Liver (tissue), 9 donors: ENCODE data around the gene ID4. TPM values are rescaled to one million over a fixed set of nuclear protein-coding genes. Genes with fewer than 3 reads are reported as not detected.
A peak's percentile ranks its signal among the peaks of the same experiment; 100 is the strongest.

ENCODE experiments used
- DNase-seq: peaks from one replicate; pipeline ENCODE4 v3.0.0-alpha.2; 2017; ENCODE audit warnings: low spot score
- H3K27ac ChIP-seq, 2 donors: one replicate each; pipeline ENCODE4 v1.7.0; 2013; ENCODE audit warnings: inconsistent platforms in 2 of 2, low read length in 2 of 2, control low read depth in 1 of 2, low read depth in 1 of 2, mild to moderate bottlenecking in 1 of 2
- H3K27me3 ChIP-seq, 4 donors: one replicate each; pipeline versions ENCODE4 v1.6.1 to v1.7.0; 2013; ENCODE audit warnings: low read length in 3 of 4, inconsistent platforms in 1 of 4, mild to moderate bottlenecking in 1 of 4, moderate library complexity in 1 of 4; ENCODE audit not compliant: control insufficient read depth in 4 of 4, insufficient read depth in 4 of 4
- H3K36me3 ChIP-seq, 4 donors: one replicate each; pipeline versions ENCODE4 v1.6.1 to v1.7.0; 2013; ENCODE audit warnings: low read length in 3 of 4, mild to moderate bottlenecking in 3 of 4, low read depth in 1 of 4, moderate library complexity in 1 of 4; ENCODE audit not compliant: control insufficient read depth in 4 of 4, insufficient read depth in 3 of 4
- H3K4me1 ChIP-seq, 4 donors: one replicate each; pipeline versions ENCODE4 v1.6.1 to v1.7.0; 2013; ENCODE audit warnings: low read length in 3 of 4, mild to moderate bottlenecking in 3 of 4, moderate library complexity in 1 of 4; ENCODE audit not compliant: control insufficient read depth in 4 of 4, insufficient read depth in 4 of 4
- H3K4me3 ChIP-seq, 3 donors: one replicate each; pipeline versions ENCODE4 v1.6.1 to v1.7.0; 2013; ENCODE audit warnings: low read length in 3 of 3, control low read depth in 1 of 3, low read depth in 1 of 3, mild to moderate bottlenecking in 1 of 3
- H3K9ac ChIP-seq, 2 donors: one replicate each; pipeline ENCODE4 v1.7.0; 2013; ENCODE audit warnings: low read length in 2 of 2, mild to moderate bottlenecking in 2 of 2, moderate library complexity in 2 of 2, control low read depth in 1 of 2, low read depth in 1 of 2
- H3K9me3 ChIP-seq, 4 donors: one replicate each; pipeline versions ENCODE4 v1.6.1 to v1.7.0; 2013; ENCODE audit warnings: low read length in 3 of 4; ENCODE audit not compliant: control insufficient read depth in 4 of 4
- EGR1 ChIP-seq, 2 donors: IDR thresholded peaks; 2 replicates each; pipeline ENCODE4 v1.6.1; 2016 to 2018; ENCODE audit warnings: antibody characterized with exemption in 2 of 2, low read depth in 2 of 2
- FOXA2 ChIP-seq: IDR thresholded peaks from 2 replicates; pipeline ENCODE4 v1.6.1; 2016; ENCODE audit warnings: antibody characterized with exemption
- GABPA ChIP-seq, 2 donors: IDR thresholded peaks in 1 of 2; conservative IDR thresholded peaks in 1 of 2; 2 replicates each; pipeline ENCODE4 v1.6.1; 2016; ENCODE audit warnings: antibody characterized with exemption in 2 of 2, mild to moderate bottlenecking in 1 of 2, moderate library complexity in 1 of 2
- HNF4A ChIP-seq, 2 donors: conservative IDR thresholded peaks; 2 replicates each; pipeline ENCODE4 v1.6.1; 2016; ENCODE audit warnings: antibody characterized with exemption in 2 of 2, mild to moderate bottlenecking in 2 of 2
- HNF4G ChIP-seq: IDR thresholded peaks from 2 replicates; pipeline ENCODE4 v1.6.1; 2016; ENCODE audit warnings: antibody characterized with exemption
- JUND ChIP-seq, 2 donors: IDR thresholded peaks; 2 replicates each; pipeline ENCODE4 v1.6.1; 2016; ENCODE audit warnings: antibody characterized with exemption in 2 of 2
- NR2F2 ChIP-seq: IDR thresholded peaks from 2 replicates; pipeline ENCODE4 v1.6.1; 2016; ENCODE audit warnings: antibody characterized with exemption
- RAD21 ChIP-seq, 2 donors: IDR thresholded peaks; 2 replicates each; pipeline ENCODE4 v1.6.1; 2016; ENCODE audit warnings: antibody characterized with exemption in 2 of 2, mild to moderate bottlenecking in 2 of 2
- RXRA ChIP-seq, 2 donors: IDR thresholded peaks; 2 replicates each; pipeline ENCODE4 v1.6.1; 2017 to 2018; ENCODE audit warnings: antibody characterized with exemption in 2 of 2, mild to moderate bottlenecking in 1 of 2
- SP1 ChIP-seq: IDR thresholded peaks from 2 replicates; pipeline ENCODE4 v1.6.1; 2018; ENCODE audit warnings: antibody characterized with exemption, mild to moderate bottlenecking
- TAF1 ChIP-seq: conservative IDR thresholded peaks from 2 replicates; pipeline ENCODE4 v1.6.1; 2016; ENCODE audit warnings: antibody characterized with exemption, mild to moderate bottlenecking
- YY1 ChIP-seq: IDR thresholded peaks from 2 replicates; pipeline ENCODE4 v1.6.1; 2016; ENCODE audit warnings: antibody characterized with exemption, mild to moderate bottlenecking
- WGBS: extraction: QIAGEN DNeasy Blood & Tissue Kit; methylation state at CpG from one replicate; pipeline ENCODE4 v1.1.7; 2013; 5-methylcytosine and 5-hydroxymethylcytosine counted together
- polyA plus RNA-seq, 2 donors: library from polyadenylated mRNA; stranded (reverse) in 1 of 2; unstranded in 1 of 2; fragments of 200-250 nt in 1 of 2; fragments of >200 nt in 1 of 2; fragmentation: Nextera tagmentation in 1 of 2; extraction: Ambion mirVana in 1 of 2; gene quantifications; one replicate each; pipeline versions ENCODE4 v1.2.1 to v1.2.3, GENCODE V29; 2013 to 2015
- total RNA-seq, 2 donors: library from RNA; depleted of rRNA; stranded (reverse); fragments of >200 nt; gene quantifications; one replicate each; pipeline ENCODE4 v1.2.3, GENCODE V29; 2014
- TF ChIP-seq, protein P1 (sequence below): IDR thresholded peaks from 2 replicates; pipeline ENCODE4 v1.6.1; 2016; ENCODE audit warnings: antibody characterized with exemption, mild to moderate bottlenecking
- TF ChIP-seq, protein P2 (sequence below): IDR thresholded peaks from 2 replicates; pipeline ENCODE4 v1.6.1; 2016; ENCODE audit warnings: antibody characterized with exemption
- TF ChIP-seq, protein P3 (sequence below): IDR thresholded peaks from 2 replicates; pipeline ENCODE4 v1.6.1; 2016; ENCODE audit warnings: antibody characterized with exemption
- TF ChIP-seq, protein P4 (sequence below): IDR thresholded peaks from 2 replicates; pipeline ENCODE4 v1.6.1; 2016; ENCODE audit warnings: antibody characterized with exemption
- donor health status: healthy.
- donor health status: healthy.
- donor health status: healthy.
- donor health status: healthy.
- donor health status: healthy.

Gene ID4
- total and polyA plus RNA-seq, 4 donors: 0.38 to 3.7 (median 1.2) TPM

DNA sequence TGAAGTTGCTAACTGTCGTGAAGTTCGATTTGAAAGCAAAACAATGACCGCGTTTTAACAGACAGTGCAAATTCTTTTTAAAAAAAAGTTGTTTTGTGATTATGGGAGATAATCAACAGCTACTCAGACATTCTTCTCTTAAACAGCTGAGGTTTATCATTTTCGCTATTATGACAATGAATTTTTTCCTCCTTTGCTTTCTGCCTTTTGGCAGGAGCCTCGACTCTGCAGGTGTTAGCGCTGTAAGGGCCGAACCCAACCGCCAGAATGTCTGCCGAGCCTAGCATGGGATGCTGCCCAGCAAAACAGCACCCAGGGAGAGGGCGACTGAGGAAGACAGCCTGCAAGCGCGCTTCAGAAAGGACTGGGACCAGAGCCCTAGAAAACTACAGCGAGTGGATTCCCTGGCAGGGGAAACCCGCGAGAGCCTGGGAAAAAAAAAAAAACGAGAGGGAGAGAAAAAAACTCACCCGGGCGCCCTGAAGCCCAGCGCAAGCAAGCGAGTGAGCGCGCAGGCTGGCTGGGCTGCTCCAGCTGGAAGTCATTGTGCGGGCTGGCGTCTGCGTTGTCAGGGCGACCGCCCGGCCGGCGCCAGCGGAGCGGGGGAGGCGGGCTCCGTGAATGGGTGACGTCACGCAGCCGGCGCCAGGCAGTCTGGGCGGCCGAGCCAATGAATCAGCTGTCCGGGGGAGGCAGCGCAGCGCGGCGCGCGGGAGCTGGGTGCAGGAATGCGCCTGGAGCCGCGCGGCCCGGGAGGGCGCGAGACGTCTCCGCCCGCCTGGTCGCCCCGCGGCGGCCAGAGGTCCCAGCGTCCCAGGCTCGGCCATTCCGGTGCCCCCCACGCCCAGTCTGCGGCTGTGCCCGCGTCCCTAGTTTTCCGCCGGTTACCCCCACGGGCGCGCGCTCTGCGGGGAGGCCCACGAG is 32.7 kb upstream of the ID4 start:
- DNase-seq: peak; percentile 83
- no peaks in the 10 kb centered on the region for H3K9me3 ChIP-seq
- peaks cover 0 to 2% (median 0%) of the 10 kb centered on the region in 4 donors for H3K27me3 ChIP-seq
- no peaks in the 10 kb centered on the region for H3K36me3 ChIP-seq
- H3K4me1 ChIP-seq: peaks cover 0 to 11% (median 7%) of the 10 kb centered on the region in 4 donors
- H3K27ac ChIP-seq: peak overlapping the region; percentile 90 to 92
- peak overlapping the region; percentile 78 to 80 for H3K9ac ChIP-seq
- TF ChIP-seq JUND (IDR thresholded peaks at IDR 0.05) (no peak), TAF1 (peak; percentile 40), SP1 (peak; percentile 31), RAD21 (IDR thresholded peaks at IDR 0.05) (peak in 1 of 2 donors; percentile 20), NR2F2 (no peak), EGR1 (IDR thresholded peaks at IDR 0.05; ENCODE audit: low read depth in 2 of 2) (peak in 1 of 2 donors; percentile 71), YY1 (peak; percentile 47)
- TF ChIP-seq, protein P1, sequence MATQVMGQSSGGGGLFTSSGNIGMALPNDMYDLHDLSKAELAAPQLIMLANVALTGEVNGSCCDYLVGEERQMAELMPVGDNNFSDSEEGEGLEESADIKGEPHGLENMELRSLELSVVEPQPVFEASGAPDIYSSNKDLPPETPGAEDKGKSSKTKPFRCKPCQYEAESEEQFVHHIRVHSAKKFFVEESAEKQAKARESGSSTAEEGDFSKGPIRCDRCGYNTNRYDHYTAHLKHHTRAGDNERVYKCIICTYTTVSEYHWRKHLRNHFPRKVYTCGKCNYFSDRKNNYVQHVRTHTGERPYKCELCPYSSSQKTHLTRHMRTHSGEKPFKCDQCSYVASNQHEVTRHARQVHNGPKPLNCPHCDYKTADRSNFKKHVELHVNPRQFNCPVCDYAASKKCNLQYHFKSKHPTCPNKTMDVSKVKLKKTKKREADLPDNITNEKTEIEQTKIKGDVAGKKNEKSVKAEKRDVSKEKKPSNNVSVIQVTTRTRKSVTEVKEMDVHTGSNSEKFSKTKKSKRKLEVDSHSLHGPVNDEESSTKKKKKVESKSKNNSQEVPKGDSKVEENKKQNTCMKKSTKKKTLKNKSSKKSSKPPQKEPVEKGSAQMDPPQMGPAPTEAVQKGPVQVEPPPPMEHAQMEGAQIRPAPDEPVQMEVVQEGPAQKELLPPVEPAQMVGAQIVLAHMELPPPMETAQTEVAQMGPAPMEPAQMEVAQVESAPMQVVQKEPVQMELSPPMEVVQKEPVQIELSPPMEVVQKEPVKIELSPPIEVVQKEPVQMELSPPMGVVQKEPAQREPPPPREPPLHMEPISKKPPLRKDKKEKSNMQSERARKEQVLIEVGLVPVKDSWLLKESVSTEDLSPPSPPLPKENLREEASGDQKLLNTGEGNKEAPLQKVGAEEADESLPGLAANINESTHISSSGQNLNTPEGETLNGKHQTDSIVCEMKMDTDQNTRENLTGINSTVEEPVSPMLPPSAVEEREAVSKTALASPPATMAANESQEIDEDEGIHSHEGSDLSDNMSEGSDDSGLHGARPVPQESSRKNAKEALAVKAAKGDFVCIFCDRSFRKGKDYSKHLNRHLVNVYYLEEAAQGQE: peak; percentile 51
- TF ChIP-seq, protein P2, sequence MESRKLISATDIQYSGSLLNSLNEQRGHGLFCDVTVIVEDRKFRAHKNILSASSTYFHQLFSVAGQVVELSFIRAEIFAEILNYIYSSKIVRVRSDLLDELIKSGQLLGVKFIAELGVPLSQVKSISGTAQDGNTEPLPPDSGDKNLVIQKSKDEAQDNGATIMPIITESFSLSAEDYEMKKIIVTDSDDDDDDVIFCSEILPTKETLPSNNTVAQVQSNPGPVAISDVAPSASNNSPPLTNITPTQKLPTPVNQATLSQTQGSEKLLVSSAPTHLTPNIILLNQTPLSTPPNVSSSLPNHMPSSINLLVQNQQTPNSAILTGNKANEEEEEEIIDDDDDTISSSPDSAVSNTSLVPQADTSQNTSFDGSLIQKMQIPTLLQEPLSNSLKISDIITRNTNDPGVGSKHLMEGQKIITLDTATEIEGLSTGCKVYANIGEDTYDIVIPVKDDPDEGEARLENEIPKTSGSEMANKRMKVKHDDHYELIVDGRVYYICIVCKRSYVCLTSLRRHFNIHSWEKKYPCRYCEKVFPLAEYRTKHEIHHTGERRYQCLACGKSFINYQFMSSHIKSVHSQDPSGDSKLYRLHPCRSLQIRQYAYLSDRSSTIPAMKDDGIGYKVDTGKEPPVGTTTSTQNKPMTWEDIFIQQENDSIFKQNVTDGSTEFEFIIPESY: peak; percentile 96
- WGBS: 1% methylated on average over 77 of the region's 77 CpGs
- H3K4me3 ChIP-seq: peak overlapping the region; percentile 11 to 75 (median 63)

DNA sequence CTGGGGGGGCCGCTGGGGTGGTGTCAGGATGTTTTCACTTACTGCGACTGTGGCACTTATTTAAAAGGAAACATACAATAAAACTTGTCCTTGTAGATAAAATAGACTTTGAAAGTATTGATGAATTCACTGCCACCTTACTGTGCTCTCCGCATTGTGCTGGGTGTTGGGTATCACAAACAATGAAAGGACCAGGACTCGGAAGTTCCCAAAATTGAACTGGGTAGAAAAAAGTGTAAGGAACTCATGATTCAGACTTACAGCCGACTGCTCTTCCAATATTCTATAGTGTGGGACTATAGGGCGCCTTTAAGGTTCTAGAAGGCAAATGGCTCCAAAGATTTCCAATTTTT is 32.1 kb upstream of the ID4 start:
- H3K9me3 ChIP-seq: no peaks in the 10 kb centered on the region
- DNase-seq: no peak
- peak overlapping the region; percentile 32 to 80 for H3K9ac ChIP-seq
- H3K27ac ChIP-seq: peak overlapping the region; percentile 90 to 92
- no peaks in the 10 kb centered on the region for H3K36me3 ChIP-seq
- peaks cover 0 to 11% (median 7%) of the 10 kb centered on the region in 4 donors for H3K4me1 ChIP-seq
- peak overlapping the region in 2 of 3 donors; percentile 63 to 75 for H3K4me3 ChIP-seq
- WGBS: 36% methylated on average over 6 of the region's 6 CpGs
- peaks cover 0 to 2% (median 0%) of the 10 kb centered on the region in 4 donors for H3K27me3 ChIP-seq
- TF ChIP-seq, protein P3, sequence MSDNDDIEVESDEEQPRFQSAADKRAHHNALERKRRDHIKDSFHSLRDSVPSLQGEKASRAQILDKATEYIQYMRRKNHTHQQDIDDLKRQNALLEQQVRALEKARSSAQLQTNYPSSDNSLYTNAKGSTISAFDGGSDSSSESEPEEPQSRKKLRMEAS: no peak
- no peak for TF ChIP-seq FOXA2
- no peak for TF ChIP-seq RXRA (IDR thresholded peaks at IDR 0.05)
- no peak for TF ChIP-seq TAF1
- no peak for TF ChIP-seq GABPA (IDR thresholded peaks at IDR 0.05 in 1 of 2, conservative IDR thresholded peaks at IDR 0.05 in 1 of 2)
- TF ChIP-seq RAD21 (IDR thresholded peaks at IDR 0.05): no peak
- TF ChIP-seq NR2F2: no peak
- TF ChIP-seq, protein P1: no peak
- no peak for TF ChIP-seq SP1
- TF ChIP-seq, protein P4, sequence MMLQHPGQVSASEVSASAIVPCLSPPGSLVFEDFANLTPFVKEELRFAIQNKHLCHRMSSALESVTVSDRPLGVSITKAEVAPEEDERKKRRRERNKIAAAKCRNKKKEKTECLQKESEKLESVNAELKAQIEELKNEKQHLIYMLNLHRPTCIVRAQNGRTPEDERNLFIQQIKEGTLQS: no peak
- TF ChIP-seq HNF4G: no peak
- TF ChIP-seq EGR1 (IDR thresholded peaks at IDR 0.05; ENCODE audit: low read depth in 2 of 2): no peak
- TF ChIP-seq, protein P2: no peak
- no peak for TF ChIP-seq HNF4A (conservative IDR thresholded peaks at IDR 0.05)
